DOHH2 (cell line): Measurements from ENCODE around the gene ANKRD40CL.
A peak's percentile ranks its signal among the peaks of the same experiment; 100 is the strongest.

Experiments
- H3F3A ChIP-seq: fragments of 200-600 bp; sonication (generic), shearing (Covaris generic); 2 replicates; pipeline ENCODE4 v1.6.0; 2016; ENCODE audit warnings: antibody characterized with exemption, mild to moderate bottlenecking; ENCODE audit not compliant: control insufficient read depth, insufficient read depth
- H3K27ac ChIP-seq: fragments of 200-600 bp; sonication (generic); 2 replicates; pipeline ENCODE4 v1.5.1; 2014; ENCODE audit warnings: low read depth, mild to moderate bottlenecking, low read length, moderate library complexity
- H3K27me3 ChIP-seq: fragments of 200-600 bp; sonication (generic); 2 replicates; pipeline ENCODE4 v1.6.1; 2014; ENCODE audit warnings: mild to moderate bottlenecking, low read length, mixed read lengths; ENCODE audit not compliant: control insufficient read depth
- H3K36me3 ChIP-seq: fragments of 200-600 bp; sonication (generic); 2 replicates; pipeline ENCODE4 v1.6.1; 2014; ENCODE audit warnings: mild to moderate bottlenecking, low read length, moderate library complexity, mixed read lengths; ENCODE audit not compliant: control insufficient read depth
- H3K4me1 ChIP-seq: fragments of 200-600 bp; sonication (generic); 2 replicates; pipeline ENCODE4 v1.6.1; 2014; ENCODE audit warnings: mild to moderate bottlenecking, low read length, mixed read lengths; ENCODE audit not compliant: control insufficient read depth
- H3K4me2 ChIP-seq: fragments of 200-600 bp; sonication (generic); 2 replicates; pipeline ENCODE4 v1.6.0; 2014; ENCODE audit warnings: mild to moderate bottlenecking, low read length, moderate library complexity
- H3K4me3 ChIP-seq: fragments of 200-600 bp; sonication (generic); 2 replicates; pipeline ENCODE4 v1.5.1; 2014; ENCODE audit warnings: mild to moderate bottlenecking, low read length, mixed read lengths
- H3K79me2 ChIP-seq: fragments of 200-600 bp; sonication (generic); 2 replicates; pipeline ENCODE4 v1.6.1; 2014; ENCODE audit warnings: mild to moderate bottlenecking, low read length, mixed read lengths; ENCODE audit not compliant: control insufficient read depth
- H3K9me2 ChIP-seq: fragments of 200-600 bp; sonication (generic); replicated peaks from 2 replicates; pipeline ENCODE4 v1.6.1; 2014; ENCODE audit warnings: mild to moderate bottlenecking, low read length, mixed read lengths; ENCODE audit not compliant: control insufficient read depth
- H3K9me3 ChIP-seq: fragments of 200-600 bp; sonication (generic); 2 replicates; pipeline ENCODE4 v1.6.1; 2014; ENCODE audit warnings: antibody characterized with exemption, low read length, mixed read lengths; ENCODE audit not compliant: control insufficient read depth, insufficient read depth
- H4K20me1 ChIP-seq: fragments of 200-600 bp; sonication (generic); 2 replicates; pipeline ENCODE4 v1.6.0; 2014; ENCODE audit warnings: low read depth, mild to moderate bottlenecking, antibody characterized with exemption, low read length, moderate library complexity; ENCODE audit not compliant: control insufficient read depth, insufficient read depth
- EZH2phosphoT487 ChIP-seq: fragments of 200-600 bp; sonication (generic); IDR thresholded peaks from 2 replicates; pipeline ENCODE4 v1.6.1; 2017; ENCODE audit warnings: borderline replicate concordance, mild to moderate bottlenecking, antibody characterized with exemption, low read length, moderate library complexity, mixed read lengths
- TF ChIP-seq, protein P1 (sequence below): fragments of 200-600 bp; sonication (generic); IDR thresholded peaks from one replicate; pipeline ENCODE4 v1.5.1; 2014; ENCODE audit warnings: antibody characterized with exemption, mild to moderate bottlenecking, low read depth, low read length; ENCODE audit not compliant: poor library complexity, severe bottlenecking

The ANKRD40CL gene

DNA sequence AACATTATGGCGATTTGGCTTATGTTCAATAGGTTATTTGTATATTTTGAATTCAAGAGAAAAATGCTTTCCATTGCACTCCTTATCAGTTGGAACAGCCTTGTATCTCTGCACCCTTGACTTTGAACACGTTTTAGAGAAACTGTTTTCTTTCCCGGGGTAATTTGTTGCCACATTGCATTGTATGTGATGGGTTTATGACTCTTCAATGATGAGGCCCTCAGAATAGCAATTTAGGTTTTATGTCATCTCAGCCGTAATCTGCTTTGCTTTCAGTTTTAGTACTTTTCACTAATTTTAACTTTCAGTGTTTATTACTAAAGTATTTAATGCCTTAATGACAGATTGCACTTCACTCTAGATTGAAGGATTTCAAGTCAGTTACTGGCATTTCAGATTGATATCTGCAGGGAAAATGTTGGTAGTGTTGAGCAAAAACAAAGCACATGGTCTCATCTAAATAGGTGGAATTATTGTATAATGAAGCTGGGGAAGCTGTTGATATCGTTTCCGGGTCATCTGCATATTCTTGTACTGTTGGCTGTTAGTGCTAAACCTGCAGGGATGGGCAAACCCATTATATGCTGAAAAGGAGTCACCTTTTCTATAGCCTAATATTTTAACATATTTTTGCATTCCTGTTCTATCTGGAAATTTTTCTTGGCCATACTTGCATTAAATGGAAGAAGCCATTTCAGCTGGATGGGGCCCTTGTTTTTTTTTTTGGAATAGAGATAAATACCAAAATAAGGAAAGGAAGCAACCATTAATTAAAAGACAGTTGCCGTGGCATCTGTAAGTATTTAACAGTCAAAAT is 45.9 kb downstream of the ANKRD40CL start:
- Histone ChIP-seq H3K4me1 (peaks cover 39% of the 10 kb centered on the region), H3K4me2 (peak overlapping the region; percentile 86), H3K9me2 (no peaks in the 10 kb centered on the region), H3K4me3 (peak overlapping the region; percentile 82), H3K27me3 (no peaks in the 10 kb centered on the region), H3K9me3 (no peaks in the 10 kb centered on the region), H3K27ac (0 out of 2 replicates have a peak overlapping the region, but pooled peaks have one; percentile 9), H3K36me3 (peaks cover 62% of the 10 kb centered on the region), H3K79me2 (peaks cover 77% of the 10 kb centered on the region), H3F3A (no peaks in the 10 kb centered on the region), H4K20me1 (peaks cover 48% of the 10 kb centered on the region)
- no peak for TF ChIP-seq EZH2phosphoT487
- TF ChIP-seq, protein P1, sequence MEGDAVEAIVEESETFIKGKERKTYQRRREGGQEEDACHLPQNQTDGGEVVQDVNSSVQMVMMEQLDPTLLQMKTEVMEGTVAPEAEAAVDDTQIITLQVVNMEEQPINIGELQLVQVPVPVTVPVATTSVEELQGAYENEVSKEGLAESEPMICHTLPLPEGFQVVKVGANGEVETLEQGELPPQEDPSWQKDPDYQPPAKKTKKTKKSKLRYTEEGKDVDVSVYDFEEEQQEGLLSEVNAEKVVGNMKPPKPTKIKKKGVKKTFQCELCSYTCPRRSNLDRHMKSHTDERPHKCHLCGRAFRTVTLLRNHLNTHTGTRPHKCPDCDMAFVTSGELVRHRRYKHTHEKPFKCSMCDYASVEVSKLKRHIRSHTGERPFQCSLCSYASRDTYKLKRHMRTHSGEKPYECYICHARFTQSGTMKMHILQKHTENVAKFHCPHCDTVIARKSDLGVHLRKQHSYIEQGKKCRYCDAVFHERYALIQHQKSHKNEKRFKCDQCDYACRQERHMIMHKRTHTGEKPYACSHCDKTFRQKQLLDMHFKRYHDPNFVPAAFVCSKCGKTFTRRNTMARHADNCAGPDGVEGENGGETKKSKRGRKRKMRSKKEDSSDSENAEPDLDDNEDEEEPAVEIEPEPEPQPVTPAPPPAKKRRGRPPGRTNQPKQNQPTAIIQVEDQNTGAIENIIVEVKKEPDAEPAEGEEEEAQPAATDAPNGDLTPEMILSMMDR: no peak

DNA sequence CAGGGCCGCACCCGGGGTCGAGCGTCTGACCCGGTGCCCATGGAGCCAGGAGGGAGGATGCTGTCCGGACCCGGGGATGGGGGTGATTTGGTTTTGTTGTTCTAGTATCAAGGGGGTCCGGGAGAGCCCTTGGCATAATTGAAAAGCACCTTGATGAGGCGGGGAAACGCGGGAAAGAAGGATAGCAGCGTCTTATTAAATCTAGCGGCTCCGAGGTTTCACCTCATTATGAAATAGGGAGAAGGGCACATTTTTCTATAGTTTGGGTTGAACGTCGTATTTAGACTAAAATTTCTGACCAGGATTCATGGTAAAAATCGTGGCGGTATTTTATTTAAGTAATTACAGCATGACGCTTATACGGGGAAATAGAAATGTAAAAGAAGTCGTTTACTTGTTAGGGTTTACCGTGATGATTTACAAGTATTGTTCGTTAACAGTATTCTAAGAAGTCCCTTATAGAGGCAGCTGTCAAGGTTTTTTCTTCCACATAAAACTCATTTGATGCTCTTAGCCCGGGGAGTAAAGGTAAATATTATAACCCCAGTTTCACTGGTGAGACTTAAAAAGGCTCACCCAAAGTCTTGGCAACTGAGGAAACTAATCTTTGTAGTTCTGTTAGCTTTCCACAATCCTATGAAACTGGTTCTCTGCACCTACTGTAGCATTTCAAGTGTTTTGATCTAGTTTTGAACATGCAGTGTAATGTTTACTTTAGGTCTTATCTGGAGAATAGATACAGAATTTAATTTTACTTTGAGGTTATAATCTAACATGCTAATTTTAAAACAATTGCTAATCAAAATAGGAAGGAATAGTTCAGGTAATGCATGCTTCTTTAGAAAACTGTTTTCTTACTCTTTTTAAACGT is 47.2 kb downstream of the ANKRD40CL start:
- no peaks in the 10 kb centered on the region for H3K27me3 ChIP-seq
- H3K36me3 ChIP-seq: peaks cover 50% of the 10 kb centered on the region
- no peaks in the 10 kb centered on the region for H3K9me3 ChIP-seq
- no peaks in the 10 kb centered on the region for H3F3A ChIP-seq
- peaks cover 64% of the 10 kb centered on the region for H3K79me2 ChIP-seq
- TF ChIP-seq, protein P1: no peak
- TF ChIP-seq EZH2phosphoT487: no peak
- H3K9me2 ChIP-seq: no peaks in the 10 kb centered on the region
- peaks cover 33% of the 10 kb centered on the region for H3K4me1 ChIP-seq
- H3K4me3 ChIP-seq: peak overlapping the region; percentile 82
- H3K27ac ChIP-seq: peak overlapping the region; percentile 64
- H3K4me2 ChIP-seq: peak overlapping the region; percentile 86
- peaks cover 40% of the 10 kb centered on the region for H4K20me1 ChIP-seq

DNA sequence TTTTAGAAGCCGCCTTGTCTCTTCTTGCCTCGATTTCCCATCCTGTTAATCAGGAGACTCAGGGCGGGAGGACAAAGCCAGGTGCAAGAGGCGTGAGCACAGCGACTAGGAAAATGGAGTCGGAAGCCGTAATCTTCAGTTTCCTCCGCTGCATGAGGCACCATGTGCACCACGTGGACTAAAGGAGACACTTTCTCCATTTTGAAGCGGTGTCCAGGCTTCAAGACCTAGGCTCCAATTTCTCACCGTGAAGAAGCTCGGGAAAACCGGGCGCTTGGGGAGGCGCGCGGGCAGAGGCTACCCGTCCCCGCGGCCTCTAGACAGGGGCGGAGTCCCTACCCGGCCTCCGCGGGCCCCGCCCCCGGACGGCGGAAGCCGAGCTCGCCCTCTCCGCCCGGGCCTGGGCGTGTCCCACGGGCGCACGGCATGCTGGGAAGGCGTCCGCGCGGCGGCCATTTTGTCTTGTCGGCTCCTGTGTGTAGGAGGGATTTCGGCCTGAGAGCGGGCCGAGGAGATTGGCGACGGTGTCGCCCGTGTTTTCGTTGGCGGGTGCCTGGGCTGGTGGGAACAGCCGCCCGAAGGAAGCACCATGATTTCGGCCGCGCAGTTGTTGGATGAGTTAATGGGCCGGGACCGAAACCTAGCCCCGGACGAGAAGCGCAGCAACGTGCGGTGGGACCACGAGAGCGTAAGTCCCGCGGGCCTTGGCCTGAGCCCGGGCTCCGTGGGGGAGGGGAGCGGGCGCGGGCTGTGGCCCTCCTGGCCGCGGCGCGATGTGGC is 48.0 kb downstream of the ANKRD40CL start, which contains the start of gene LUC7L3:
Gene LUC7L3 (plus strand): TSS at position 460 of the 780 bp plus-strand sequence. CDS start 130 bp downstream, at position 590.
- Histone ChIP-seq H3K79me2 (peaks cover 56% of the 10 kb centered on the region), H3K27ac (peak within 1 kb of the TSS; percentile 64), H3K9me2 (no peaks in the 10 kb centered on the region), H3K4me1 (peaks cover 33% of the 10 kb centered on the region), H3F3A (no peaks in the 10 kb centered on the region), H3K36me3 (peaks cover 44% of the 10 kb centered on the region), H4K20me1 (peaks cover 36% of the 10 kb centered on the region), H3K27me3 (no peaks in the 10 kb centered on the region), H3K9me3 (no peaks in the 10 kb centered on the region), H3K4me2 (peak within 1 kb of the TSS; percentile 86), H3K4me3 (peak within 1 kb of the TSS; percentile 82)
- TF ChIP-seq, protein P1: no peak
- no peak for TF ChIP-seq EZH2phosphoT487
